Neural progenitor cell (in vitro differentiated cells): ENCODE measurements around the gene EPN2.
"Not testable (repeated sequence)": the region's sequence is repeated elsewhere in the genome, so short reads cannot be mapped to it uniquely, and the experiment has no call there.

ENCODE experiments used
- CTCF ChIP-seq: fragments of 200-600 bp; sonication (generic); IDR thresholded peaks from 2 replicates; pipeline ENCODE4 v1.5.1; 2017; ENCODE audit warnings: antibody characterized with exemption, mild to moderate bottlenecking
- EZH2 ChIP-seq: fragments of 200-600 bp; sonication (generic); IDR thresholded peaks from 2 replicates; pipeline ENCODE4 v1.6.1; 2017; ENCODE audit warnings: antibody characterized with exemption, mild to moderate bottlenecking, moderate library complexity

GRCh38 chr17:19219384-19219783 lies 17.8 kb upstream of the EPN2 start:
- TF ChIP-seq EZH2, CTCF: not testable (repeated sequence)
